GM12872 (cell line): ENCODE results near the gene SPSB2.
A peak's percentile ranks its signal among the peaks of the same experiment; 100 is the strongest.

Experiments
- CTCF ChIP-seq: IDR thresholded peaks from 3 replicates; pipeline ENCODE4 v1.5.1; 2011; ENCODE audit warnings: low read depth, mild to moderate bottlenecking, low read length, moderate library complexity; ENCODE audit not compliant: insufficient read depth

SPSB2 gene

GRCh38 chr12:6850796-6851152, 22.3 kb downstream of the SPSB2 start:
- TF ChIP-seq CTCF: no peak

GRCh38 chr12:6849976-6850560, 23.0 kb downstream of the SPSB2 start:
- no peak for TF ChIP-seq CTCF

GRCh38 chr12:6849427-6849826, 23.7 kb downstream of the SPSB2 start:
- no peak for TF ChIP-seq CTCF

- TF ChIP-seq CTCF: no peak
These were observed 25.4 kb downstream of the SPSB2 start for GRCh38 chr12:6847676-6848075.

- TF ChIP-seq CTCF: no peak
These were observed 26.7 kb downstream of the SPSB2 start for GRCh38 chr12:6846316-6846869.

GRCh38 chr12:6845395-6845794, 27.7 kb downstream of the SPSB2 start:
- no peak for TF ChIP-seq CTCF

GRCh38 chr12:6843118-6843902, 29.8 kb downstream of the SPSB2 start:
- peak; percentile 30; the same call in 2 of the 3 replicates for TF ChIP-seq CTCF
